VCaP (cell line): ENCODE measurements around the gene PNPLA3.

Experiments used
- H3K27ac ChIP-seq: fragments of 450-650 bp; 2 replicates; pipeline ENCODE4 v1.5.1; 2017
- TF ChIP-seq, protein P1 (sequence below): fragments of 450-650 bp; conservative IDR thresholded peaks from 2 replicates; pipeline ENCODE4 v1.5.1; 2017; ENCODE audit warnings: mild to moderate bottlenecking, moderate library complexity

Gene PNPLA3

GRCh38 chr22:43891360-43892182 lies 32.0 kb upstream of the PNPLA3 start, which contains the start of gene PNPLA5:
Gene PNPLA5 (minus strand): TSS chr22:43892013. CDS start chr22:43891880, 133 bp downstream.
- TF ChIP-seq, protein P1, sequence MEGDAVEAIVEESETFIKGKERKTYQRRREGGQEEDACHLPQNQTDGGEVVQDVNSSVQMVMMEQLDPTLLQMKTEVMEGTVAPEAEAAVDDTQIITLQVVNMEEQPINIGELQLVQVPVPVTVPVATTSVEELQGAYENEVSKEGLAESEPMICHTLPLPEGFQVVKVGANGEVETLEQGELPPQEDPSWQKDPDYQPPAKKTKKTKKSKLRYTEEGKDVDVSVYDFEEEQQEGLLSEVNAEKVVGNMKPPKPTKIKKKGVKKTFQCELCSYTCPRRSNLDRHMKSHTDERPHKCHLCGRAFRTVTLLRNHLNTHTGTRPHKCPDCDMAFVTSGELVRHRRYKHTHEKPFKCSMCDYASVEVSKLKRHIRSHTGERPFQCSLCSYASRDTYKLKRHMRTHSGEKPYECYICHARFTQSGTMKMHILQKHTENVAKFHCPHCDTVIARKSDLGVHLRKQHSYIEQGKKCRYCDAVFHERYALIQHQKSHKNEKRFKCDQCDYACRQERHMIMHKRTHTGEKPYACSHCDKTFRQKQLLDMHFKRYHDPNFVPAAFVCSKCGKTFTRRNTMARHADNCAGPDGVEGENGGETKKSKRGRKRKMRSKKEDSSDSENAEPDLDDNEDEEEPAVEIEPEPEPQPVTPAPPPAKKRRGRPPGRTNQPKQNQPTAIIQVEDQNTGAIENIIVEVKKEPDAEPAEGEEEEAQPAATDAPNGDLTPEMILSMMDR, result no peak
- no peak within 1 kb of the TSS for H3K27ac ChIP-seq

- TF ChIP-seq, protein P1, result no peak
- no peak overlapping the region for H3K27ac ChIP-seq
Measured at GRCh38 chr22:43892183-43892894, 31.3 kb upstream of the PNPLA3 start.

DNA sequence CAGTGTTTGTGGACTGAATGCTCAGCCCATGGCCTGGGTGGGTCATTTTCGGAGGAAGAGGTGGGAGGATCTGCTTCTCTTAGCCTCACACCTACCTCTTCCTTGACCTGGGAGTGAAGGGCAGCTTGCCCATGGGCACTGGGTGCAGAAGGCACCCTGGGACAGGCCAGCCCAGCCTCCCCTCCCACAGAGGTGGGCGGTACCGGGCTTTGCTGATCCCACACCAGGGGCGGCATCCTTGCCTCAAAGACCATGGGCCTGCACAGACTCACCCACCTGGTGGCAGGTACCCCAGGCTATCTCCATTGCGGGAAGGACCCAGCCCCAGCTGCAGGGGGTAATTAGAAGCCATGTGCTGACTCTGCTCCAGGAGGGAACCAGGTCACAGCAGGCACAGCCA lies 30.3 kb upstream of the PNPLA3 start:
- TF ChIP-seq, protein P1, result no peak
- H3K27ac ChIP-seq, result no peak overlapping the region

GRCh38 chr22:43894122-43894521 lies 29.5 kb upstream of the PNPLA3 start:
- TF ChIP-seq, protein P1, result no peak
- H3K27ac ChIP-seq, result no peak overlapping the region

- TF ChIP-seq, protein P1, result no peak
- H3K27ac ChIP-seq, result no peak overlapping the region
Measured at GRCh38 chr22:43895986-43896645, 27.5 kb upstream of the PNPLA3 start.

DNA sequence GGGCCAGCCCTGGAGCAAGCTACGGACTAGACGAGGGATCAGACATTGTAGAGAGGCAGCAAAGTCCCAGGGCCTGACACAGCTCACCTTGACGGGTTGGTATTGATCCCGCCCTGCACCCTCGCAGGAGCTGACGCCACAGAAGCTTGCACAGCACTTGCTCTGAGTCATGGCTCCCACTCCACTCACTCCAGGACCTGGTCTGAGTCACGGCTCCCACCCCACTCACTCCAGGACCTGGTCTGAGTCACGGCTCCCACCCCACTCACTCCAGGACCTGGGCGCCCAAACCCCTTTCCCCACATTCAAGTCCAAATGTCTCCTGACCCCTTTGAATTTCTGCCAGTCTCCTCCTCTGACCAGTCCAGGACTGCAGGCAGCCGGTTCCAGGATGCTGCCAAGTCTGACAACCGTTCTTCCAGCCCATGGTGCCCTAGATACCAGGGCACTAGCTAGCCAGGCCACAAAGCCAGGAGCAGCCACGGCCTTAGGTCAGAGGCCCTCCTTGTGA lies 25.8 kb upstream of the PNPLA3 start:
- TF ChIP-seq, protein P1, result no peak
- H3K27ac ChIP-seq, result no peak overlapping the region

DNA sequence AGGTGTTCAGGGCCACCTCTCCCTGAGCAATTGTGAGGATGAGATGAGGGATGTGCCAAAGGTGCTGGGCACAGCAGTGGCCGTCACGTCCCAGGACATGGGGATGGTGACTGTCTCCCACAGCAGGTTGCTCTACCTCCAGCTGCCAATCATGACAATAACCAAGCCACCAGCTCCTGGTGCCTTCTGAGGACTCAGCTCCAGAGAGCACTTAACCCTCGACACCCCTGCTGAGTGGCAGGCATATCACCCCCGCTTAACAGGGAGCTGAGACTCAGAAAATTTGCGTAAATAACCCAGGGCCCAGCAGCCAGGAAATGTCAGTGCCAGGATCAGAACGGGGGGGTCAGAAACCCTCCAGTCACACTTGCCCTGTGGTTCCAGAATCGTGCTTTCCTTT lies 23.4 kb upstream of the PNPLA3 start:
- TF ChIP-seq, protein P1, result no peak
- no peak overlapping the region for H3K27ac ChIP-seq
